Neural cell (in vitro differentiated cells): ENCODE results near the gene TSC22D3. TPM values are rescaled to one million over a fixed set of nuclear protein-coding genes. Genes with fewer than 3 reads are reported as not detected.

Source experiments
- H2AFZ ChIP-seq: fragments of 200-600, 300-800 bp; sonication (generic), shearing (Covaris generic); 2 replicates; pipeline ENCODE4 v1.6.0; 2014; ENCODE audit warnings: low read depth, mild to moderate bottlenecking, antibody characterized with exemption, low read length, moderate library complexity
- H3F3A ChIP-seq: fragments of 200-600 bp; shearing (Covaris generic); 2 replicates; pipeline ENCODE4 v1.6.1; 2016; ENCODE audit warnings: mild to moderate bottlenecking, moderate library complexity, mixed read lengths, antibody characterized with exemption, low read length; ENCODE audit not compliant: insufficient read depth, poor library complexity, severe bottlenecking
- H3K27ac ChIP-seq: fragments of 200-600, 300-800 bp; sonication (generic), shearing (Covaris generic); 2 replicates; pipeline ENCODE4 v1.5.1; 2014; ENCODE audit warnings: mild to moderate bottlenecking, low read length, moderate library complexity
- H3K27me3 ChIP-seq: fragments of 300-800, 200-600 bp; sonication (generic), shearing (Covaris generic); 2 replicates; pipeline ENCODE4 v1.6.0; 2014; ENCODE audit warnings: mild to moderate bottlenecking, low read depth, low read length, moderate library complexity; ENCODE audit not compliant: insufficient read depth
- H3K36me3 ChIP-seq: fragments of 300-800, 200-600 bp; sonication (generic), shearing (Covaris generic); 2 replicates; pipeline ENCODE4 v1.5.1; 2014; ENCODE audit warnings: mild to moderate bottlenecking, antibody characterized with exemption, low read length, moderate library complexity; ENCODE audit not compliant: insufficient read depth
- H3K4me2 ChIP-seq: fragments of 300-800, 200-600 bp; sonication (generic), shearing (Covaris generic); 2 replicates; pipeline ENCODE4 v1.6.0; 2014; ENCODE audit warnings: mild to moderate bottlenecking, low read length
- H3K4me3 ChIP-seq: fragments of 300-800, 200-600 bp; sonication (generic), shearing (Covaris generic); 2 replicates; pipeline ENCODE4 v1.5.1; 2014; ENCODE audit warnings: mild to moderate bottlenecking, low read length, moderate library complexity
- H3K79me2 ChIP-seq: fragments of 200-600 bp; shearing (Covaris generic); replicated peaks from 2 replicates; pipeline ENCODE4 v1.6.0; 2014; ENCODE audit warnings: mild to moderate bottlenecking, low read length, moderate library complexity; ENCODE audit not compliant: insufficient read depth
- H3K9ac ChIP-seq: fragments of 300-800, 200-600 bp; sonication (generic), shearing (Covaris generic); 2 replicates; pipeline ENCODE4 v1.6.1; 2016; ENCODE audit warnings: mild to moderate bottlenecking, low read length, mixed read lengths
- H3K9me2 ChIP-seq: fragments of 200-600 bp; shearing (Covaris generic); 2 replicates; pipeline ENCODE4 v1.6.1; 2016; ENCODE audit warnings: mild to moderate bottlenecking, low read length, mixed read lengths; ENCODE audit not compliant: insufficient read depth
- H3K9me3 ChIP-seq: fragments of 200-600, 300-800 bp; sonication (generic), shearing (Covaris generic); 2 replicates; pipeline ENCODE4 v1.6.1; 2016; ENCODE audit warnings: mild to moderate bottlenecking, mixed run types, low read length, moderate library complexity, mixed read lengths
- H4K20me1 ChIP-seq: fragments of 200-600 bp; shearing (Covaris generic); 2 replicates; pipeline ENCODE4 v1.6.1; 2016; ENCODE audit warnings: mild to moderate bottlenecking, mixed run types; ENCODE audit not compliant: insufficient read depth
- CTCF ChIP-seq: fragments of 450-650 bp; IDR thresholded peaks from 2 replicates; pipeline ENCODE4 v1.5.1; 2014; ENCODE audit warnings: antibody characterized with exemption, mild to moderate bottlenecking, moderate library complexity; ENCODE audit not compliant: poor library complexity, severe bottlenecking
- EP300 ChIP-seq: fragments of 450-650 bp; conservative IDR thresholded peaks from 2 replicates; pipeline ENCODE4 v1.6.1; 2014; ENCODE audit warnings: antibody characterized with exemption, mild to moderate bottlenecking, moderate library complexity; ENCODE audit not compliant: poor library complexity, severe bottlenecking
- EZH2 ChIP-seq: fragments of 200-600, 300-800 bp; shearing (Covaris generic), sonication (generic); IDR thresholded peaks from 2 replicates; pipeline ENCODE4 v1.6.1; 2014; ENCODE audit warnings: antibody characterized with exemption, low read length, borderline replicate concordance, mild to moderate bottlenecking; ENCODE audit not compliant: insufficient read depth, poor library complexity, severe bottlenecking
- MXI1 ChIP-seq: fragments of 450-650 bp; conservative IDR thresholded peaks from 2 replicates; pipeline ENCODE4 v1.6.1; 2014; ENCODE audit warnings: antibody characterized with exemption, mild to moderate bottlenecking; ENCODE audit not compliant: poor library complexity, severe bottlenecking
- POLR2AphosphoS5 ChIP-seq: IDR thresholded peaks from 2 replicates; pipeline ENCODE4 v1.6.1; 2012
- RAD21 ChIP-seq: fragments of 450-650 bp; conservative IDR thresholded peaks from 2 replicates; pipeline ENCODE4 v1.6.1; 2014; ENCODE audit warnings: antibody characterized with exemption, mild to moderate bottlenecking, moderate library complexity
- REST ChIP-seq: IDR thresholded peaks from 2 replicates; pipeline ENCODE4 v1.6.1; 2012; ENCODE audit warnings: borderline replicate concordance
- SMC3 ChIP-seq: fragments of 450-650 bp; conservative IDR thresholded peaks from 2 replicates; pipeline ENCODE4 v1.6.1; 2014; ENCODE audit warnings: antibody characterized with exemption, mild to moderate bottlenecking, moderate library complexity; ENCODE audit not compliant: poor library complexity
- TAF1 ChIP-seq: IDR thresholded peaks from 2 replicates; pipeline ENCODE4 v1.6.1; 2012; ENCODE audit warnings: low read depth
- polyA plus RNA-seq: library from polyadenylated mRNA; depleted of rRNA; stranded (reverse); fragments of >200 nt; gene quantifications from 2 replicates; pipeline ENCODE4 v1.2.3, GENCODE V29; 2014

The TSC22D3 gene
- polyA plus RNA-seq, 1 donor from 2014 or later: 96.8 TPM

GRCh38 chrX:107673933-107674479, 101.6 kb downstream of the TSC22D3 start:
- no peaks in the 10 kb centered on the region for H3K27me3 ChIP-seq
- H3F3A ChIP-seq: no peaks in the 10 kb centered on the region
- H3K79me2 ChIP-seq: no peaks in the 10 kb centered on the region
- H3K4me2 ChIP-seq: no peak overlapping the region
- no peak overlapping the region for H3K27ac ChIP-seq
- no peaks in the 10 kb centered on the region for H3K9me3 ChIP-seq
- no peaks in the 10 kb centered on the region for H3K9me2 ChIP-seq
- H3K4me3 ChIP-seq: no peak overlapping the region
- no peak for TF ChIP-seq SMC3
- no peak for TF ChIP-seq TAF1
- no peak for TF ChIP-seq MXI1
- no peak for TF ChIP-seq CTCF
- TF ChIP-seq EP300: no peak
- no peak for TF ChIP-seq REST
- no peak for TF ChIP-seq EZH2
- no peak for TF ChIP-seq POLR2AphosphoS5
- H4K20me1 ChIP-seq: no peaks in the 10 kb centered on the region
- no peak overlapping the region for H2AFZ ChIP-seq
- H3K9ac ChIP-seq: no peak overlapping the region
- no peaks in the 10 kb centered on the region for H3K36me3 ChIP-seq

GRCh38 chrX:107673431-107673830, 102.2 kb downstream of the TSC22D3 start:
- Histone ChIP-seq H4K20me1 (no peaks in the 10 kb centered on the region), H3K27me3 (no peaks in the 10 kb centered on the region), H2AFZ (no peak overlapping the region), H3K9me3 (no peaks in the 10 kb centered on the region), H3K4me3 (no peak overlapping the region), H3F3A (no peaks in the 10 kb centered on the region), H3K9me2 (no peaks in the 10 kb centered on the region), H3K36me3 (no peaks in the 10 kb centered on the region), H3K4me2 (no peak overlapping the region), H3K9ac (no peak overlapping the region), H3K27ac (no peak overlapping the region), H3K79me2 (no peaks in the 10 kb centered on the region)
- no peak for TF ChIP-seq EP300
- TF ChIP-seq MXI1: no peak
- TF ChIP-seq RAD21: no peak
- TF ChIP-seq TAF1: no peak
- no peak for TF ChIP-seq REST
- no peak for TF ChIP-seq CTCF
